GM12878 (cell line): ENCODE results near the gene OLA1. TPM values are rescaled to one million over a fixed set of nuclear protein-coding genes. Genes with fewer than 3 reads are reported as not detected.

Experiments
- ATAC-seq: fragments of 200-7000 bp; cut with Tn5 transposase; 3 replicates; pipeline ENCODE4 v1.9.1; 2020; ENCODE audit warnings: mild to moderate bottlenecking, moderate library complexity
- BruUV-seq: library from RNA; stranded (reverse); fragments of 400-500 nt; replicated peaks from 2 replicates; lab custom pipeline; 2021; lab: Mats Ljungman, UMichigan
- CTCF ChIA-PET: fragments of 300-600 bp; sonication (Branson Sonifier 250); formaldehyde crosslinking; extraction: SDS; loops from one replicate; lab custom pipeline; 2021; ENCODE audit warnings: inconsistent platforms; lab: Yijun Ruan, JAX
- POLR2A ChIA-PET: fragments of 350-600 bp; formaldehyde crosslinking; extraction: SDS; loops from one replicate; lab custom pipeline; 2021; ENCODE audit warnings: inconsistent platforms; lab: Charles Lee
- RAD21 ChIA-PET: fragments of 300-600 bp; sonication (Branson Sonifier 250); formaldehyde crosslinking; loops from one replicate; lab custom pipeline; 2023; ENCODE audit warnings: antibody characterized with exemption; ENCODE audit not compliant: unreplicated experiment; lab: Charles Lee
- SMC1A ChIA-PET: fragments of 300-600 bp; sonication (Branson Sonifier 250); formaldehyde crosslinking; loops from one replicate; lab custom pipeline; 2023; ENCODE audit not compliant: unreplicated experiment, uncharacterized antibody; lab: Charles Lee
- DNase-seq: peaks from one replicate; pipeline ENCODE4 v3.0.0-alpha.2; 2011; ENCODE audit warnings: low read depth, low spot score
- FAIRE-seq: peaks from 3 replicates; lab custom pipeline; 2011; peaks lifted over from hg19 to GRCh38; lab: Jason Lieb, UNC
- H2AFZ ChIP-seq: 2 replicates; pipeline ENCODE4 v1.6.0; 2011; ENCODE audit warnings: low read depth, low read length, control low read depth; ENCODE audit not compliant: control insufficient read depth
- H3K27ac ChIP-seq: 2 replicates; pipeline ENCODE4 v1.5.1; 2011; ENCODE audit warnings: control low read depth; ENCODE audit not compliant: control insufficient read depth, insufficient read depth
- H3K27me3 ChIP-seq, 2 experiments: replicated peaks in 1 of 2; 2 replicates each; pipeline versions ENCODE4 v1.6.0 to v1.6.1; 2011; ENCODE audit warnings: low read length in 1 of 2; ENCODE audit not compliant: control insufficient read depth in 2 of 2, insufficient read depth in 2 of 2
- H3K36me3 ChIP-seq, 2 experiments: 2 replicates each; pipeline ENCODE4 v1.5.1; 2011; ENCODE audit warnings: low read length in 1 of 2; ENCODE audit not compliant: control insufficient read depth in 2 of 2, insufficient read depth in 2 of 2
- H3K4me1 ChIP-seq: 2 replicates; pipeline ENCODE4 v1.6.1; 2011; ENCODE audit warnings: mild to moderate bottlenecking, low read length, moderate library complexity, mixed read lengths; ENCODE audit not compliant: control insufficient read depth, insufficient read depth
- H3K4me2 ChIP-seq: 2 replicates; pipeline ENCODE4 v1.6.0; 2011; ENCODE audit warnings: control low read depth; ENCODE audit not compliant: control insufficient read depth, insufficient read depth
- H3K4me3 ChIP-seq: fragments of 200-600 bp; sonication (generic); 2 replicates; pipeline ENCODE4 v1.5.1; 2016
- H3K79me2 ChIP-seq: 2 replicates; pipeline ENCODE4 v1.6.0; 2011; ENCODE audit warnings: low read length; ENCODE audit not compliant: control insufficient read depth, insufficient read depth
- H3K9ac ChIP-seq: 2 replicates; pipeline ENCODE4 v1.8.0; 2011; ENCODE audit warnings: low read length, control low read depth, mixed read lengths; ENCODE audit not compliant: control insufficient read depth, insufficient read depth
- H3K9me3 ChIP-seq: replicated peaks from 3 replicates; pipeline ENCODE4 v1.5.1; 2011; ENCODE audit warnings: mild to moderate bottlenecking, low read length; ENCODE audit not compliant: control insufficient read depth, insufficient read depth
- H4K20me1 ChIP-seq: 2 replicates; pipeline ENCODE4 v1.6.0; 2011; ENCODE audit not compliant: control insufficient read depth, insufficient read depth
- ESRRA ChIP-seq: IDR thresholded peaks from 2 replicates; pipeline ENCODE4 v1.6.1; 2012; ENCODE audit warnings: mild to moderate bottlenecking, low read length, improper control_type of control experiment
- HDAC2 ChIP-seq: fragments of 200-600 bp; sonication (generic); IDR thresholded peaks from 2 replicates; pipeline ENCODE4 v1.6.1; 2017
- JUND ChIP-seq: IDR thresholded peaks from 2 replicates; pipeline ENCODE4 v1.6.1; 2012; ENCODE audit warnings: low read depth, mild to moderate bottlenecking, low read length, improper control_type of control experiment, moderate library complexity
- MEF2B ChIP-seq: fragments of 450-650 bp; IDR thresholded peaks from 2 replicates; pipeline ENCODE4 v1.6.1; 2018; ENCODE audit warnings: mild to moderate bottlenecking, moderate library complexity; ENCODE audit not compliant: partially characterized antibody, poor library complexity, severe bottlenecking
- MTA3 ChIP-seq: IDR thresholded peaks from 2 replicates; pipeline ENCODE4 v1.6.1; 2012; ENCODE audit warnings: low read length, inconsistent platforms, borderline replicate concordance
- POU2F2 ChIP-seq: IDR thresholded peaks from 3 replicates; pipeline ENCODE4 v1.6.1; 2011; ENCODE audit warnings: low read depth, mild to moderate bottlenecking, low read length, borderline replicate concordance
- RB1 ChIP-seq: fragments of 450-650 bp; formaldehyde crosslinking; IDR thresholded peaks from 2 replicates; pipeline ENCODE4 v1.6.1; 2017; ENCODE audit warnings: mild to moderate bottlenecking, borderline replicate concordance
- WGBS: methylation state at CpG from one replicate; pipeline ENCODE4 v1.1.6; 2016; ENCODE audit warnings: low lambda C conversion rate; ENCODE audit not compliant: insufficient replicate concordance, insufficient coverage; ENCODE audit errors: missing lambda C conversion rate; 5-methylcytosine and 5-hydroxymethylcytosine counted together
- in situ Hi-C: fragments of 300-500 bp; cut with MboI; formaldehyde crosslinking; loops from 9 replicates; pipeline ENCODE4 v1.14.3; 2018; ENCODE audit warnings: mixed read lengths
- intact Hi-C: fragments of 100-400 bp; cut with micrococcal nuclease; formaldehyde crosslinking; loops from one replicate; pipeline ENCODE4 v1.14.2; 2022; ENCODE audit not compliant: unreplicated experiment
- polyA plus RNA-seq, 11 experiments: library from polyadenylated mRNA; depleted of rRNA in 4 of 11; unstranded in 6 of 11; stranded (reverse) in 5 of 11; fragments of >200 nt; fragmentation: Nextera tagmentation in 4 of 11; fragmentation: Illumina TruSeq in 1 of 11; extraction: Ambion mirVana in 4 of 11; extraction: Trizol in 1 of 11; gene quantifications; 1 replicate in 1 of 11; 2 replicates in 10 of 11; pipeline versions ENCODE4 v1.2.1 to v1.2.3, GENCODE V29; 2011 to 2016; ENCODE audit warnings: inconsistent platforms in 2 of 11, missing spikeins in 2 of 11, low read depth in 1 of 11
- total RNA-seq, 4 experiments: library from RNA; depleted of rRNA in 3 of 4; stranded (reverse); fragments of >200 nt in 3 of 4; fragmentation: Illumina TruSeq in 1 of 4; extraction: Trizol in 1 of 4; gene quantifications; 2 replicates each; pipeline versions ENCODE4 v1.2.1 to v1.2.3, GENCODE V29; 2013 to 2021

Gene OLA1
- total and polyA plus RNA-seq, 10 of the 15 experiments (the other 5 are each of a cell fraction or from before 2014, with no cell fraction given): 107 to 238 (median 142) TPM

DNA sequence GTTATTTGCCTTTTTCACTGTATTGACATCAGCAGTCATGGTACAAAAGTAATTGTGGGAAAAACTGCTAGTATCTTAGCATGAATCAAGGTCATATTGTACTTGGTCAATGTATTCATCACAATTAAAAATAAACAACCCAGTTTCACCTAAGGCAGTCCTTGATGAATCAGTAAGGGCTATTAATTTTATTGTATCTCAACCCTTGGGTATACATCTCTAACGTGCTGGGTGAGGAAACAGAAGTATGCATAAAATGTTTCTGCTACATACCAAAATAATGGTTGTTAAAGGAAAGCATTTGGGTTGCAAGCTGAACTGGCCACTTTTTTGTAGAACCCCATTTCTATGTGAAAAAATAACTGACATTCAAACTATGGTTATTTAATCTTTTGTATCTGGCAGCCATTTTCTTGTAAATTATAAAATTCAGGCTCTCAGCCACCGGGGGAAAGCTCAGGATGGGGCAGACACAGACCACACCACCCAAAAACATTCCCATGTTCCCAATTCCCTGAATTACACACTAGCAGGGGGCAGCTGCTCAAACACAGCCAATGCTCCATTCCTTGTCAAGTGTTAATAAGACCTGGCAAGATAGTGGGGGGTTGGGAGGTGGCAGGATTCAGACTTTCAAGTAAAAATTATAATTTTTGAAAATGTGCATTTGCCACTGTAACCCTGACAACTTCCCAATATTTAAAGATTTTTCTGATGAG lies 49.3 kb downstream of the OLA1 start:
- no TSS peak for BruUV-seq
- FAIRE-seq (no peak), DNase-seq (no peak), ATAC-seq (no peak)
- intact Hi-C loops (no loop called here), in situ Hi-C loops (no loop called here)
- POLR2A ChIA-PET: no interaction called here
- no peaks in the 10 kb centered on the region for H3K27me3 ChIP-seq
- no peaks in the 10 kb centered on the region for H3K4me1 ChIP-seq
- H3K27ac ChIP-seq: no peak overlapping the region
- H3K79me2 ChIP-seq: peaks cover 4% of the 10 kb centered on the region
- SMC1A ChIA-PET: interaction anchor here (0.9 to 3.1 kb wide), 3 partner anchors 10 to 53 kb away, joined by 4 to 11 read pairs (median 4); no protein-coding TSS in a partner anchor
- no peak overlapping the region for H2AFZ ChIP-seq
- H3K4me2 ChIP-seq: no peak overlapping the region
- no peaks in the 10 kb centered on the region for H3K9me3 ChIP-seq
- TF ChIP-seq RB1 (no peak), MEF2B (no peak), POU2F2 (no peak), ESRRA (no peak), HDAC2 (no peak)
- WGBS: 71% methylated on average over 2 of the region's 2 CpGs
- H3K4me3 ChIP-seq: no peak overlapping the region
- H3K36me3 ChIP-seq: peaks cover 0 to 2% of the 10 kb centered on the region in 2 experiments; a peak in 1 of 4 replicates
- H3K9ac ChIP-seq: no peak overlapping the region
- H4K20me1 ChIP-seq: no peaks in the 10 kb centered on the region
- CTCF ChIA-PET: interaction anchor here (0.6 to 1.1 kb wide), 2 partner anchors 10 to 145 kb away, joined by 3 read pairs; no protein-coding TSS in a partner anchor
- RAD21 ChIA-PET: interaction anchor here (1.0 kb wide), 1 partner anchor 48 kb away, joined by 3 read pairs; no protein-coding TSS in a partner anchor

DNA sequence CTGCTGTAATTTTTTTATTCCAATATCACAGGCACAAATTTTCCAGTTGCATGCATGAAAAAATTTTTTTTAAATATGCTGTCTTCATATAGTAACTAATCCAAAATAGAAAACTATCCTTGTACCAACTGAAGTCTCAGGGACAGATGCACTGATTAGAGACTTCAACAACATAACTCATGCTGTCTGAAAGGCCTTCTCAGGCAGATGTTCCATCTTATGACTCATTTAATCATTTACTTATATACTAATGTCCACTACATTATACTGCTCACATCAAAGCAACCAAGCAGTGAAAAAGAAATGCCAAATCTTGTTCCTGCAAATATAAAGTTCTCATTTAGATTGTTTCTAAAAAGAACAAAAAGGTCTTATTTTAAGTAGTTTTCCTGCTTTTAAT lies 53.1 kb downstream of the OLA1 start:
- CTCF ChIA-PET: no interaction called here
- no TSS peak for BruUV-seq
- intact Hi-C loops: no loop called here
- no peak overlapping the region for H3K4me3 ChIP-seq
- H3K9ac ChIP-seq: no peak overlapping the region
- no peaks in the 10 kb centered on the region for H4K20me1 ChIP-seq
- no peak overlapping the region for H3K27ac ChIP-seq
- peaks cover 2% of the 10 kb centered on the region for H3K79me2 ChIP-seq
- peaks cover 0 to 2% of the 10 kb centered on the region in 2 experiments; a peak in 1 of 4 replicates for H3K36me3 ChIP-seq
- no peaks in the 10 kb centered on the region for H3K27me3 ChIP-seq
- TF ChIP-seq JUND (no peak), MTA3 (no peak)
- no peak overlapping the region for H3K4me2 ChIP-seq
- SMC1A ChIA-PET: no interaction called here
- in situ Hi-C loops: no loop called here
- RAD21 ChIA-PET: no interaction called here
- DNase-seq: no peak
- no peak for FAIRE-seq
- POLR2A ChIA-PET: no interaction called here
- no peaks in the 10 kb centered on the region for H3K4me1 ChIP-seq
- ATAC-seq: no peak
- no peak overlapping the region for H2AFZ ChIP-seq
- H3K9me3 ChIP-seq: no peaks in the 10 kb centered on the region
